B cell (primary cell): ENCODE data around the gene TRAPPC1. TPM values are rescaled to one million over a fixed set of nuclear protein-coding genes. Genes with fewer than 3 reads are reported as not detected.

ENCODE experiments used
- ATAC-seq: fragments of 200-7000 bp; cut with Tn5 transposase; one replicate; pipeline ENCODE4 v1.10.0; 2021; ENCODE audit warnings: low read depth, mild to moderate bottlenecking, moderate number of reproducible peaks, moderate library complexity
- CTCF ChIA-PET: fragments of 350-600 bp; sonication (Branson Sonifier 250); formaldehyde crosslinking; loops from one replicate; lab custom pipeline; 2021; ENCODE audit warnings: antibody characterized with exemption, inconsistent platforms; lab: Charles Lee
- POLR2A ChIA-PET: fragments of 350-600 bp; sonication (Branson Sonifier 250); formaldehyde crosslinking; loops from one replicate; lab custom pipeline; 2021; ENCODE audit warnings: antibody characterized with exemption; lab: Charles Lee
- DNase-seq: peaks from one replicate; pipeline ENCODE4 v3.0.0; 2013
- H2AFZ ChIP-seq: 2 replicates; pipeline ENCODE4 v1.6.1; 2012; ENCODE audit warnings: mild to moderate bottlenecking, low read depth, low read length; ENCODE audit not compliant: insufficient read depth, poor library complexity, severe bottlenecking
- H3K27ac ChIP-seq, 2 donors: 1 replicate in 1 of 2; 2 replicates in 1 of 2; pipeline ENCODE4 v1.5.1; 2012 to 2013; ENCODE audit warnings: low read length in 2 of 2, mild to moderate bottlenecking in 2 of 2, moderate library complexity in 1 of 2
- H3K27me3 ChIP-seq, 4 experiments: fragments of 200-600 bp in 1 of 4; sonication (generic) in 1 of 4; replicated peaks in 1 of 4; 1 replicate in 2 of 4; 2 replicates in 2 of 4; pipeline versions ENCODE4 v1.6.1 to v1.7.0; 2013 to 2016; ENCODE audit warnings: low read length in 3 of 4, mild to moderate bottlenecking in 2 of 4, mixed read lengths in 1 of 4, moderate library complexity in 1 of 4; ENCODE audit not compliant: insufficient read depth in 4 of 4, control insufficient read depth in 3 of 4; ENCODE audit errors: control extremely low read depth in 1 of 4
- H3K36me3 ChIP-seq, 2 experiments: replicated peaks in 1 of 2; 1 replicate in 1 of 2; 2 replicates in 1 of 2; pipeline versions ENCODE4 v1.6.1 to v1.7.1; 2013; ENCODE audit warnings: low read length in 1 of 2; ENCODE audit not compliant: insufficient read depth in 2 of 2, control insufficient read depth in 1 of 2; ENCODE audit errors: control extremely low read depth in 1 of 2, extremely low read depth in 1 of 2
- H3K4me1 ChIP-seq, 2 donors: fragments of 200-600 bp in 1 of 2; sonication (generic) in 1 of 2; 1 replicate in 1 of 2; 2 replicates in 1 of 2; pipeline versions ENCODE4 v1.5.1 to v1.6.1; 2013 to 2017; ENCODE audit warnings: low read length in 2 of 2; ENCODE audit not compliant: control insufficient read depth in 2 of 2, insufficient read depth in 2 of 2
- H3K4me2 ChIP-seq: replicated peaks from 2 replicates; pipeline ENCODE3; 2012; ENCODE audit warnings: mild to moderate bottlenecking, low read depth, low read length; ENCODE audit not compliant: poor library complexity, severe bottlenecking
- H3K4me3 ChIP-seq, 5 experiments: fragments of 200-600 bp in 1 of 5; sonication (generic) in 1 of 5; 1 replicate in 3 of 5; 2 replicates in 2 of 5; pipeline versions ENCODE4 v1.5.1 to v1.7.0; 2011 to 2016; ENCODE audit warnings: low read length in 4 of 5, mild to moderate bottlenecking in 4 of 5, low read depth in 2 of 5, control low read depth in 1 of 5, moderate library complexity in 1 of 5; ENCODE audit not compliant: insufficient read depth in 1 of 5; ENCODE audit errors: control extremely low read depth in 1 of 5, extremely low read depth in 1 of 5
- H3K79me2 ChIP-seq: fragments of 200-600 bp; sonication (generic); one replicate; pipeline ENCODE4 v1.6.0; 2016; ENCODE audit warnings: low read length; ENCODE audit not compliant: control insufficient read depth, insufficient read depth
- H3K9ac ChIP-seq: fragments of 200-600 bp; sonication (generic); 2 replicates; pipeline ENCODE4 v1.6.1; 2017; ENCODE audit warnings: mild to moderate bottlenecking, low read length, moderate library complexity
- H3K9me3 ChIP-seq, 3 donors: one replicate each; pipeline versions ENCODE4 v1.6.1 to v1.7.1; 2013; ENCODE audit warnings: low read length in 2 of 3; ENCODE audit not compliant: control insufficient read depth in 2 of 3, insufficient read depth in 1 of 3; ENCODE audit errors: control extremely low read depth in 1 of 3
- H4K20me1 ChIP-seq: 2 replicates; pipeline ENCODE4 v1.6.0; 2012; ENCODE audit warnings: mild to moderate bottlenecking, low read length; ENCODE audit not compliant: insufficient read depth, control insufficient read depth, poor library complexity, severe bottlenecking
- H3K27ac Mint-ChIP-seq: one replicate; pipeline ENCODE4 v1.8.0; 2021; ENCODE audit warnings: mixed read lengths
- H3K27me3 Mint-ChIP-seq: one replicate; pipeline ENCODE4 v1.8.0; 2021; ENCODE audit warnings: mixed read lengths
- H3K4me1 Mint-ChIP-seq: one replicate; pipeline ENCODE4 v1.8.0; 2021; ENCODE audit warnings: mixed read lengths
- H3K4me3 Mint-ChIP-seq: one replicate; pipeline ENCODE4 v1.8.0; 2021; ENCODE audit warnings: mixed read lengths
- H3K9me3 Mint-ChIP-seq: one replicate; pipeline ENCODE4 v1.8.0; 2022; ENCODE audit warnings: mixed read lengths; ENCODE audit not compliant: insufficient read depth
- CTCF ChIP-seq: fragments of 200-600 bp; IDR thresholded peaks from one replicate; pipeline ENCODE4 v1.8.0; 2022; ENCODE audit warnings: antibody characterized with exemption, mild to moderate bottlenecking
- EZH2 ChIP-seq: IDR thresholded peaks from 2 replicates; pipeline ENCODE4 v1.6.1; 2012; ENCODE audit warnings: borderline replicate concordance, low read depth, mild to moderate bottlenecking, moderate library complexity, low read length; ENCODE audit not compliant: insufficient read depth, poor library complexity, severe bottlenecking
- WGBS: methylation state at CpG from one replicate; pipeline ENCODE4 v1.1.5; 2013; ENCODE audit warnings: missing lambda C conversion rate; ENCODE audit not compliant: insufficient coverage; 5-methylcytosine and 5-hydroxymethylcytosine counted together
- intact Hi-C: fragments of 100-400 bp; cut with micrococcal nuclease; formaldehyde crosslinking; loops from one replicate; pipeline ENCODE4 v1.10.0; 2022
- polyA plus RNA-seq: library from polyadenylated mRNA; depleted of rRNA; stranded (reverse); fragments of >200 nt; gene quantifications from 2 replicates; pipeline ENCODE4 v1.2.3, GENCODE V29; 2012
- total RNA-seq, 2 donors: library from RNA; stranded (reverse); fragments of 120-200 nt in 1 of 2; gene quantifications; 1 replicate in 1 of 2; 2 replicates in 1 of 2; pipeline versions ENCODE4 v1.2.3 to v1.2.4, GENCODE V29; 2013 to 2022

The TRAPPC1 gene
- total and polyA plus RNA-seq, 2 donors (not counting 1 experiment from before 2014, with no cell fraction given) = 118 to 173 TPM

GRCh38 chr17:7977805-7978204 lies 46.1 kb upstream of the TRAPPC1 start:
- Mint-ChIP-seq H3K4me3 (no peak overlapping the region), H3K9me3 (peaks cover 6% of the 10 kb centered on the region), H3K4me1 (no peaks in the 10 kb centered on the region), H3K27me3 (peaks cover 31% of the 10 kb centered on the region), H3K27ac (no peak overlapping the region)
- POLR2A ChIA-PET = interaction anchor here (0.7 to 1.0 kb wide), 2 partner anchors 65 to 1105 kb away, joined by 3 to 5 read pairs; no protein-coding TSS in a partner anchor
- Histone ChIP-seq H3K27me3 (no peaks in the 10 kb centered on the region), H4K20me1 (no peaks in the 10 kb centered on the region), H3K27ac (no peak overlapping the region), H3K4me1 (no peaks in the 10 kb centered on the region), H2AFZ (no peak overlapping the region), H3K9ac (no peak overlapping the region), H3K4me2 (no peak overlapping the region), H3K36me3 (no peaks in the 10 kb centered on the region), H3K79me2 (no peaks in the 10 kb centered on the region), H3K9me3 (peaks cover 2 to 25% (median 21%) of the 10 kb centered on the region in 3 donors), H3K4me3 (no peak overlapping the region)
- CTCF ChIA-PET = interaction anchor here (1.4 kb wide), 1 partner anchor 11 kb away, joined by 6 read pairs; no protein-coding TSS in a partner anchor
- ATAC-seq (no peak), DNase-seq (no peak)
- TF ChIP-seq EZH2 = no peak
- no peak for TF ChIP-seq CTCF
- intact Hi-C loops = no loop called here
- WGBS = no CpG with 5 or more reads among the region's 5 CpGs

GRCh38 chr17:7977039-7977438 lies 45.3 kb upstream of the TRAPPC1 start:
- Histone ChIP-seq H3K79me2 (no peaks in the 10 kb centered on the region), H4K20me1 (no peaks in the 10 kb centered on the region), H3K4me1 (no peaks in the 10 kb centered on the region), H3K9ac (no peak overlapping the region), H3K4me3 (no peak overlapping the region), H2AFZ (no peak overlapping the region), H3K27ac (no peak overlapping the region), H3K9me3 (peaks cover 2 to 25% (median 21%) of the 10 kb centered on the region in 3 donors), H3K27me3 (peaks cover 0 to 2% (median 0%) of the 10 kb centered on the region in 4 experiments), H3K4me2 (no peak overlapping the region), H3K36me3 (no peaks in the 10 kb centered on the region)
- intact Hi-C loops = no loop called here
- Mint-ChIP-seq H3K4me3 (no peak overlapping the region), H3K4me1 (no peaks in the 10 kb centered on the region), H3K27me3 (peaks cover 23% of the 10 kb centered on the region), H3K9me3 (peaks cover 6% of the 10 kb centered on the region), H3K27ac (no peak overlapping the region)
- ATAC-seq (no peak), DNase-seq (no peak)
- CTCF ChIA-PET = no interaction called here
- 100% methylated on average over 2 of the region's 4 CpGs for WGBS
- TF ChIP-seq EZH2 = no peak
- TF ChIP-seq CTCF = no peak
- POLR2A ChIA-PET = no interaction called here
